GM12865 (cell line): ENCODE measurements around the gene ARHGEF18.

Experiments used
- DNase-seq: peaks from one replicate; pipeline ENCODE4 v3.0.0; 2010; ENCODE audit warnings: low read depth
- H3K4me3 ChIP-seq: 2 replicates; pipeline ENCODE4 v1.5.1; 2011; ENCODE audit warnings: mild to moderate bottlenecking, low read depth, low read length, control low read depth
- CTCF ChIP-seq: IDR thresholded peaks from 2 replicates; pipeline ENCODE4 v1.5.1; 2011; ENCODE audit warnings: low read length, control low read depth, low read depth, inconsistent platforms; ENCODE audit not compliant: insufficient read depth; ENCODE audit errors: missing control alignments

The ARHGEF18 gene

GRCh38 chr19:7383284-7383683 lies 34.5 kb downstream of the ARHGEF18 start:
- TF ChIP-seq CTCF, result no peak
- H3K4me3 ChIP-seq, result no peak overlapping the region
- DNase-seq, result no peak

- H3K4me3 ChIP-seq, result no peak overlapping the region
- DNase-seq, result no peak
- TF ChIP-seq CTCF, result no peak
These were observed 36.3 kb downstream of the ARHGEF18 start for GRCh38 chr19:7385062-7385461.

GRCh38 chr19:7386308-7386707 lies 37.6 kb downstream of the ARHGEF18 start:
- peak; percentile 15 for TF ChIP-seq CTCF
- peak; percentile 49 for DNase-seq
- H3K4me3 ChIP-seq, result peak overlapping the region; percentile 45

- TF ChIP-seq CTCF, result no peak
- peak overlapping the region; percentile 45 for H3K4me3 ChIP-seq
- DNase-seq, result no peak
These were observed 38.0 kb downstream of the ARHGEF18 start for GRCh38 chr19:7386769-7387168.

- H3K4me3 ChIP-seq, result no peak overlapping the region
- DNase-seq, result no peak
- no peak for TF ChIP-seq CTCF
These were observed 42.5 kb downstream of the ARHGEF18 start for GRCh38 chr19:7391218-7391670.

GRCh38 chr19:7393459-7393858 lies 44.7 kb downstream of the ARHGEF18 start:
- DNase-seq, result no peak
- no peak overlapping the region for H3K4me3 ChIP-seq
- no peak for TF ChIP-seq CTCF

- peak overlapping the region; percentile 96 for H3K4me3 ChIP-seq
- no peak for DNase-seq
- no peak for TF ChIP-seq CTCF
These were observed 45.4 kb downstream of the ARHGEF18 start for GRCh38 chr19:7393939-7394730.
